Liver (tissue), 9 donors: ENCODE results near the gene XRRA1. TPM values are rescaled to one million over a fixed set of nuclear protein-coding genes. Genes with fewer than 3 reads are reported as not detected.

Source experiments
- DNase-seq: peaks from one replicate; pipeline ENCODE4 v3.0.0-alpha.2; 2017; ENCODE audit warnings: low spot score
- H3K27ac ChIP-seq, 2 donors: one replicate each; pipeline ENCODE4 v1.7.0; 2013; ENCODE audit warnings: inconsistent platforms in 2 of 2, low read length in 2 of 2, control low read depth in 1 of 2, low read depth in 1 of 2, mild to moderate bottlenecking in 1 of 2
- H3K27me3 ChIP-seq, 4 donors: one replicate each; pipeline versions ENCODE4 v1.6.1 to v1.7.0; 2013; ENCODE audit warnings: low read length in 3 of 4, inconsistent platforms in 1 of 4, mild to moderate bottlenecking in 1 of 4, moderate library complexity in 1 of 4; ENCODE audit not compliant: control insufficient read depth in 4 of 4, insufficient read depth in 4 of 4
- H3K36me3 ChIP-seq, 4 donors: one replicate each; pipeline versions ENCODE4 v1.6.1 to v1.7.0; 2013; ENCODE audit warnings: low read length in 3 of 4, mild to moderate bottlenecking in 3 of 4, low read depth in 1 of 4, moderate library complexity in 1 of 4; ENCODE audit not compliant: control insufficient read depth in 4 of 4, insufficient read depth in 3 of 4
- H3K4me1 ChIP-seq, 4 donors: one replicate each; pipeline versions ENCODE4 v1.6.1 to v1.7.0; 2013; ENCODE audit warnings: low read length in 3 of 4, mild to moderate bottlenecking in 3 of 4, moderate library complexity in 1 of 4; ENCODE audit not compliant: control insufficient read depth in 4 of 4, insufficient read depth in 4 of 4
- H3K4me3 ChIP-seq, 3 donors: one replicate each; pipeline versions ENCODE4 v1.6.1 to v1.7.0; 2013; ENCODE audit warnings: low read length in 3 of 3, control low read depth in 1 of 3, low read depth in 1 of 3, mild to moderate bottlenecking in 1 of 3
- H3K9ac ChIP-seq, 2 donors: one replicate each; pipeline ENCODE4 v1.7.0; 2013; ENCODE audit warnings: low read length in 2 of 2, mild to moderate bottlenecking in 2 of 2, moderate library complexity in 2 of 2, control low read depth in 1 of 2, low read depth in 1 of 2
- H3K9me3 ChIP-seq, 4 donors: one replicate each; pipeline versions ENCODE4 v1.6.1 to v1.7.0; 2013; ENCODE audit warnings: low read length in 3 of 4; ENCODE audit not compliant: control insufficient read depth in 4 of 4
- ATF3 ChIP-seq: IDR thresholded peaks from 2 replicates; pipeline ENCODE4 v1.6.1; 2016; ENCODE audit warnings: antibody characterized with exemption
- CTCF ChIP-seq: fragments of 150-350 bp; IDR thresholded peaks from 2 replicates; pipeline ENCODE4 v1.5.1; 2017; ENCODE audit warnings: improper control_type of control experiment, low read depth, low read length; ENCODE audit not compliant: missing input control
- FOXA1 ChIP-seq: IDR thresholded peaks from 2 replicates; pipeline ENCODE4 v1.6.1; 2016; ENCODE audit warnings: antibody characterized with exemption
- FOXA2 ChIP-seq: IDR thresholded peaks from 2 replicates; pipeline ENCODE4 v1.6.1; 2016; ENCODE audit warnings: antibody characterized with exemption
- GABPA ChIP-seq, 2 donors: IDR thresholded peaks in 1 of 2; conservative IDR thresholded peaks in 1 of 2; 2 replicates each; pipeline ENCODE4 v1.6.1; 2016; ENCODE audit warnings: antibody characterized with exemption in 2 of 2, mild to moderate bottlenecking in 1 of 2, moderate library complexity in 1 of 2
- HNF4A ChIP-seq, 2 donors: conservative IDR thresholded peaks; 2 replicates each; pipeline ENCODE4 v1.6.1; 2016; ENCODE audit warnings: antibody characterized with exemption in 2 of 2, mild to moderate bottlenecking in 2 of 2
- JUND ChIP-seq, 2 donors: IDR thresholded peaks; 2 replicates each; pipeline ENCODE4 v1.6.1; 2016; ENCODE audit warnings: antibody characterized with exemption in 2 of 2
- NR2F2 ChIP-seq: IDR thresholded peaks from 2 replicates; pipeline ENCODE4 v1.6.1; 2016; ENCODE audit warnings: antibody characterized with exemption
- RAD21 ChIP-seq, 2 donors: IDR thresholded peaks; 2 replicates each; pipeline ENCODE4 v1.6.1; 2016; ENCODE audit warnings: antibody characterized with exemption in 2 of 2, mild to moderate bottlenecking in 2 of 2
- RXRA ChIP-seq, 2 donors: IDR thresholded peaks; 2 replicates each; pipeline ENCODE4 v1.6.1; 2017 to 2018; ENCODE audit warnings: antibody characterized with exemption in 2 of 2, mild to moderate bottlenecking in 1 of 2
- SP1 ChIP-seq: IDR thresholded peaks from 2 replicates; pipeline ENCODE4 v1.6.1; 2018; ENCODE audit warnings: antibody characterized with exemption, mild to moderate bottlenecking
- TAF1 ChIP-seq: conservative IDR thresholded peaks from 2 replicates; pipeline ENCODE4 v1.6.1; 2016; ENCODE audit warnings: antibody characterized with exemption, mild to moderate bottlenecking
- YY1 ChIP-seq: IDR thresholded peaks from 2 replicates; pipeline ENCODE4 v1.6.1; 2016; ENCODE audit warnings: antibody characterized with exemption, mild to moderate bottlenecking
- WGBS: extraction: QIAGEN DNeasy Blood & Tissue Kit; methylation state at CpG from one replicate; pipeline ENCODE4 v1.1.7; 2013; 5-methylcytosine and 5-hydroxymethylcytosine counted together
- polyA plus RNA-seq, 2 donors: library from polyadenylated mRNA; stranded (reverse) in 1 of 2; unstranded in 1 of 2; fragments of 200-250 nt in 1 of 2; fragments of >200 nt in 1 of 2; fragmentation: Nextera tagmentation in 1 of 2; extraction: Ambion mirVana in 1 of 2; gene quantifications; one replicate each; pipeline versions ENCODE4 v1.2.1 to v1.2.3, GENCODE V29; 2013 to 2015
- total RNA-seq, 2 donors: library from RNA; depleted of rRNA; stranded (reverse); fragments of >200 nt; gene quantifications; one replicate each; pipeline ENCODE4 v1.2.3, GENCODE V29; 2014
- TF ChIP-seq, protein P1 (sequence below): IDR thresholded peaks from 2 replicates; pipeline ENCODE4 v1.6.1; 2016; ENCODE audit warnings: antibody characterized with exemption
- TF ChIP-seq, protein P2 (sequence below): IDR thresholded peaks from 2 replicates; pipeline ENCODE4 v1.6.1; 2016; ENCODE audit warnings: antibody characterized with exemption
- TF ChIP-seq, protein P3 (sequence below): IDR thresholded peaks from 2 replicates; pipeline ENCODE4 v1.6.1; 2016; ENCODE audit warnings: antibody characterized with exemption, mild to moderate bottlenecking
- donor health status: healthy.
- donor health status: healthy.
- donor health status: healthy.
- donor health status: healthy.
- donor health status: healthy.

The XRRA1 gene
- total and polyA plus RNA-seq, 4 donors: 3.8 to 11.6 (median 5.6) TPM

DNA sequence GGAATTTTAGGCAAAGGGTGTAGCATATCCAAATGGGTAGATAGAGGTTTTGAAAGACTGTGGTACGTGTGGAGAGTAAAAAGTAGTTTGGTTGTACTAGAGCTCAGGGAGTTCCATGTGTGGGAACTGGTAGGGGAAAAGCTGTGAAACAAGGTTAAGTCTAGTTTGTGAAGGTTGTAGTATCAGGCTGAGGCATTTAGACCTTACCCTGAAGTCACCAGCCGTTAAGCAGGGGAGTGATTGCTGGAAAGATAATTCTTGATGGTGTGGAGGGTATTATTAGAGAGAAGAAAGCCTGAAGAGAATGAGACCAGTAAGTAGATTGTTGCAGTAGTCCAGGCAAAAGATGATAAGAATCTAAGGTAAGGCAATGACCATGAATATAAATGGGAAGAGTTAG, 132.2 kb downstream of the XRRA1 start:
- TF ChIP-seq RAD21 (IDR thresholded peaks at IDR 0.05): no peak
- no peak for TF ChIP-seq JUND (IDR thresholded peaks at IDR 0.05)
- TF ChIP-seq FOXA2: no peak
- TF ChIP-seq, protein P1, sequence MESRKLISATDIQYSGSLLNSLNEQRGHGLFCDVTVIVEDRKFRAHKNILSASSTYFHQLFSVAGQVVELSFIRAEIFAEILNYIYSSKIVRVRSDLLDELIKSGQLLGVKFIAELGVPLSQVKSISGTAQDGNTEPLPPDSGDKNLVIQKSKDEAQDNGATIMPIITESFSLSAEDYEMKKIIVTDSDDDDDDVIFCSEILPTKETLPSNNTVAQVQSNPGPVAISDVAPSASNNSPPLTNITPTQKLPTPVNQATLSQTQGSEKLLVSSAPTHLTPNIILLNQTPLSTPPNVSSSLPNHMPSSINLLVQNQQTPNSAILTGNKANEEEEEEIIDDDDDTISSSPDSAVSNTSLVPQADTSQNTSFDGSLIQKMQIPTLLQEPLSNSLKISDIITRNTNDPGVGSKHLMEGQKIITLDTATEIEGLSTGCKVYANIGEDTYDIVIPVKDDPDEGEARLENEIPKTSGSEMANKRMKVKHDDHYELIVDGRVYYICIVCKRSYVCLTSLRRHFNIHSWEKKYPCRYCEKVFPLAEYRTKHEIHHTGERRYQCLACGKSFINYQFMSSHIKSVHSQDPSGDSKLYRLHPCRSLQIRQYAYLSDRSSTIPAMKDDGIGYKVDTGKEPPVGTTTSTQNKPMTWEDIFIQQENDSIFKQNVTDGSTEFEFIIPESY: no peak
- no peak for TF ChIP-seq RXRA (IDR thresholded peaks at IDR 0.05)
- TF ChIP-seq ATF3: no peak
- no peak for DNase-seq
- no peak overlapping the region for H3K4me3 ChIP-seq
- no peaks in the 10 kb centered on the region for H3K4me1 ChIP-seq
- no peaks in the 10 kb centered on the region for H3K9me3 ChIP-seq
- peaks cover 0 to 18% (median 11%) of the 10 kb centered on the region in 4 donors for H3K36me3 ChIP-seq
- H3K27me3 ChIP-seq: no peaks in the 10 kb centered on the region
- H3K9ac ChIP-seq: no peak overlapping the region
- H3K27ac ChIP-seq: no peak overlapping the region
- WGBS: 97% methylated on average over 2 of the region's 2 CpGs

DNA sequence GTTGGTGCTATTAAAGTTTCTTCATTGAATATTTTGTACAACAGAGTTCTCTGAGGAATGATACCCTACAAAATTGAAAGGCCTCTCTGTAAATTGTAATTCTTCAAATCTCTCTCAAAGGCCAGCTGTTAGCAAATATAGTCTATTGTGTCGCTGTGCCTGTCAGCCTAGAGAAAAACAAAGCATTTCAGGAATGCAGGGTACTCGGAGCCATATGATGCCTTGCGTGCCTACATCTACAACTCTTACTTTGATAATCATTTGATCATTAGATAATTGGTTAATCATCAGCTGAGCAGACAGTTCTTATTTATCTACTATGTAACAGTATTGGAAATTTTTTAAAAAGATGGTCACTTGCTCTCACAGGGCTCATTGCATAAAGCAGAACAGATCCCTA, 132.9 kb downstream of the XRRA1 start:
- Histone ChIP-seq H3K9ac (no peak overlapping the region), H3K9me3 (no peaks in the 10 kb centered on the region), H3K27ac (no peak overlapping the region), H3K4me1 (no peaks in the 10 kb centered on the region), H3K36me3 (peaks cover 0 to 18% (median 11%) of the 10 kb centered on the region in 4 donors), H3K4me3 (no peak overlapping the region), H3K27me3 (no peaks in the 10 kb centered on the region)
- TF ChIP-seq SP1 (no peak), ATF3 (no peak), NR2F2 (no peak), JUND (IDR thresholded peaks at IDR 0.05) (no peak), FOXA1 (no peak), YY1 (no peak)
- TF ChIP-seq, protein P2, sequence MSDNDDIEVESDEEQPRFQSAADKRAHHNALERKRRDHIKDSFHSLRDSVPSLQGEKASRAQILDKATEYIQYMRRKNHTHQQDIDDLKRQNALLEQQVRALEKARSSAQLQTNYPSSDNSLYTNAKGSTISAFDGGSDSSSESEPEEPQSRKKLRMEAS: no peak
- WGBS: 92% methylated on average over 3 of the region's 3 CpGs
- DNase-seq: no peak

- H3K27ac ChIP-seq: no peak overlapping the region
- no peak overlapping the region for H3K4me3 ChIP-seq
- peaks cover 0 to 4% (median 0%) of the 10 kb centered on the region in 4 donors for H3K36me3 ChIP-seq
- no peaks in the 10 kb centered on the region for H3K9me3 ChIP-seq
- no peaks in the 10 kb centered on the region for H3K27me3 ChIP-seq
- no peaks in the 10 kb centered on the region for H3K4me1 ChIP-seq
- no peak for DNase-seq
- no peak overlapping the region for H3K9ac ChIP-seq
- TF ChIP-seq RAD21 (IDR thresholded peaks at IDR 0.05) (no peak), RXRA (IDR thresholded peaks at IDR 0.05) (no peak), NR2F2 (no peak), TAF1 (no peak), GABPA (IDR thresholded peaks at IDR 0.05 in 1 of 2, conservative IDR thresholded peaks at IDR 0.05 in 1 of 2) (no peak), FOXA1 (no peak), JUND (IDR thresholded peaks at IDR 0.05) (no peak), FOXA2 (no peak), ATF3 (no peak), SP1 (no peak), HNF4A (conservative IDR thresholded peaks at IDR 0.05) (no peak), CTCF (no peak)
- TF ChIP-seq, protein P2: no peak
- TF ChIP-seq, protein P1: no peak
- TF ChIP-seq, protein P3, sequence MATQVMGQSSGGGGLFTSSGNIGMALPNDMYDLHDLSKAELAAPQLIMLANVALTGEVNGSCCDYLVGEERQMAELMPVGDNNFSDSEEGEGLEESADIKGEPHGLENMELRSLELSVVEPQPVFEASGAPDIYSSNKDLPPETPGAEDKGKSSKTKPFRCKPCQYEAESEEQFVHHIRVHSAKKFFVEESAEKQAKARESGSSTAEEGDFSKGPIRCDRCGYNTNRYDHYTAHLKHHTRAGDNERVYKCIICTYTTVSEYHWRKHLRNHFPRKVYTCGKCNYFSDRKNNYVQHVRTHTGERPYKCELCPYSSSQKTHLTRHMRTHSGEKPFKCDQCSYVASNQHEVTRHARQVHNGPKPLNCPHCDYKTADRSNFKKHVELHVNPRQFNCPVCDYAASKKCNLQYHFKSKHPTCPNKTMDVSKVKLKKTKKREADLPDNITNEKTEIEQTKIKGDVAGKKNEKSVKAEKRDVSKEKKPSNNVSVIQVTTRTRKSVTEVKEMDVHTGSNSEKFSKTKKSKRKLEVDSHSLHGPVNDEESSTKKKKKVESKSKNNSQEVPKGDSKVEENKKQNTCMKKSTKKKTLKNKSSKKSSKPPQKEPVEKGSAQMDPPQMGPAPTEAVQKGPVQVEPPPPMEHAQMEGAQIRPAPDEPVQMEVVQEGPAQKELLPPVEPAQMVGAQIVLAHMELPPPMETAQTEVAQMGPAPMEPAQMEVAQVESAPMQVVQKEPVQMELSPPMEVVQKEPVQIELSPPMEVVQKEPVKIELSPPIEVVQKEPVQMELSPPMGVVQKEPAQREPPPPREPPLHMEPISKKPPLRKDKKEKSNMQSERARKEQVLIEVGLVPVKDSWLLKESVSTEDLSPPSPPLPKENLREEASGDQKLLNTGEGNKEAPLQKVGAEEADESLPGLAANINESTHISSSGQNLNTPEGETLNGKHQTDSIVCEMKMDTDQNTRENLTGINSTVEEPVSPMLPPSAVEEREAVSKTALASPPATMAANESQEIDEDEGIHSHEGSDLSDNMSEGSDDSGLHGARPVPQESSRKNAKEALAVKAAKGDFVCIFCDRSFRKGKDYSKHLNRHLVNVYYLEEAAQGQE: no peak
Observed at GRCh38 chr11:74809801-74810200, 139.1 kb downstream of the XRRA1 start.
